Neuronal stem cell (in vitro differentiated cells): ENCODE data around the gene CHAF1A.

Source experiments
- DNase-seq: peaks from one replicate; pipeline ENCODE4 v3.0.0-alpha.2; 2013; ENCODE audit warnings: low spot score
- H2AFZ ChIP-seq: one replicate; pipeline ENCODE4 v1.6.1; 2013; ENCODE audit warnings: mild to moderate bottlenecking, low read length, inconsistent platforms
- H2AK5ac ChIP-seq: 2 replicates; pipeline ENCODE4 v1.6.1; 2013; ENCODE audit warnings: low read depth, mild to moderate bottlenecking, inconsistent platforms, low read length, moderate library complexity, mixed read lengths
- H2BK120ac ChIP-seq: 2 replicates; pipeline ENCODE4 v1.6.1; 2013; ENCODE audit warnings: low read depth, mild to moderate bottlenecking, inconsistent platforms, low read length, moderate library complexity, mixed read lengths
- H2BK12ac ChIP-seq: one replicate; pipeline ENCODE4 v1.6.1; 2013; ENCODE audit warnings: low read length, inconsistent platforms
- H2BK15ac ChIP-seq: 2 replicates; pipeline ENCODE4 v1.6.1; 2013; ENCODE audit warnings: mild to moderate bottlenecking, low read length, inconsistent platforms, mixed read lengths
- H2BK5ac ChIP-seq: one replicate; pipeline ENCODE4 v1.6.1; 2013; ENCODE audit warnings: inconsistent platforms, mild to moderate bottlenecking, low read length, moderate library complexity
- H3K14ac ChIP-seq: one replicate; pipeline ENCODE4 v1.6.1; 2013; ENCODE audit warnings: low read length, inconsistent platforms
- H3K18ac ChIP-seq: 2 replicates; pipeline ENCODE4 v1.6.1; 2013; ENCODE audit warnings: low read length, inconsistent platforms
- H3K23ac ChIP-seq: 2 replicates; pipeline ENCODE4 v1.6.1; 2013; ENCODE audit warnings: low read depth, mild to moderate bottlenecking, mixed read lengths, low read length, inconsistent platforms; ENCODE audit not compliant: poor library complexity
- H3K27ac ChIP-seq: replicated peaks from 3 replicates; pipeline ENCODE4 v1.5.1; 2013; ENCODE audit warnings: low read length, inconsistent platforms
- H3K27me3 ChIP-seq, 3 experiments: 2 replicates each; pipeline ENCODE4 v1.6.1; 2013; ENCODE audit warnings: low read length in 3 of 3, mild to moderate bottlenecking in 2 of 3, inconsistent platforms in 1 of 3, low read depth in 1 of 3, mixed read lengths in 1 of 3, moderate library complexity in 1 of 3; ENCODE audit not compliant: control insufficient read depth in 3 of 3, insufficient read depth in 3 of 3
- H3K36me3 ChIP-seq, 2 donors: replicated peaks in 1 of 2; 2 replicates each; pipeline ENCODE4 v1.6.1; 2013; ENCODE audit warnings: low read length in 2 of 2; ENCODE audit not compliant: control insufficient read depth in 2 of 2, insufficient read depth in 2 of 2
- H3K4ac ChIP-seq: 2 replicates; pipeline ENCODE4 v1.6.1; 2013; ENCODE audit warnings: inconsistent platforms, mild to moderate bottlenecking, low read length, moderate library complexity
- H3K4me1 ChIP-seq, 2 donors: 1 replicate in 1 of 2; 2 replicates in 1 of 2; pipeline ENCODE4 v1.6.1; 2013; ENCODE audit warnings: low read length in 2 of 2, low read depth in 1 of 2; ENCODE audit not compliant: control insufficient read depth in 2 of 2, insufficient read depth in 1 of 2
- H3K4me2 ChIP-seq: one replicate; pipeline ENCODE4 v1.6.1; 2013; ENCODE audit warnings: mild to moderate bottlenecking, low read length, inconsistent platforms; ENCODE audit not compliant: insufficient read depth, poor library complexity, severe bottlenecking
- H3K4me3 ChIP-seq, 2 donors: 2 replicates each; pipeline ENCODE4 v1.5.1; 2013; ENCODE audit warnings: low read length in 2 of 2, mild to moderate bottlenecking in 2 of 2, inconsistent platforms in 1 of 2, moderate library complexity in 1 of 2
- H3K79me1 ChIP-seq: one replicate; pipeline ENCODE4 v1.6.1; 2013; ENCODE audit warnings: low read depth, mild to moderate bottlenecking, inconsistent platforms, low read length, moderate library complexity
- H3K9ac ChIP-seq: one replicate; pipeline ENCODE4 v1.6.1; 2013; ENCODE audit warnings: mild to moderate bottlenecking, low read depth, low read length, inconsistent platforms; ENCODE audit not compliant: poor library complexity
- H3K9me3 ChIP-seq, 2 donors: replicated peaks in 1 of 2; 2 replicates each; pipeline versions ENCODE3 to v1.6.1; 2013; ENCODE audit warnings: low read length in 2 of 2, mild to moderate bottlenecking in 2 of 2, inconsistent platforms in 1 of 2, low read depth in 1 of 2, mixed read lengths in 1 of 2, moderate library complexity in 1 of 2; ENCODE audit not compliant: control insufficient read depth in 2 of 2, insufficient read depth in 1 of 2
- H4K8ac ChIP-seq: one replicate; pipeline ENCODE4 v1.6.1; 2013; ENCODE audit warnings: low read depth, mild to moderate bottlenecking, inconsistent platforms, low read length, moderate library complexity
- H4K91ac ChIP-seq: one replicate; pipeline ENCODE4 v1.6.1; 2013; ENCODE audit warnings: low read length, low read depth, mild to moderate bottlenecking, inconsistent platforms; ENCODE audit not compliant: poor library complexity
- WGBS, 2 donors: extraction: QIAGEN DNeasy Blood & Tissue Kit; methylation state at CpG; one replicate each; pipeline ENCODE4 v1.1.7; 2013; ENCODE audit warnings: missing lambda C conversion rate in 2 of 2, mixed read lengths in 1 of 2; ENCODE audit not compliant: insufficient read length in 2 of 2, insufficient replicate concordance in 1 of 2; ENCODE audit errors: extremely low coverage in 2 of 2; 5-methylcytosine and 5-hydroxymethylcytosine counted together

Gene CHAF1A

GRCh38 chr19:4360081-4360569 is 42.3 kb upstream of the CHAF1A start:
- H3K4me2 ChIP-seq: no peak overlapping the region
- no peak overlapping the region for H3K27ac ChIP-seq
- peak overlapping the region; percentile 19 for H2BK15ac ChIP-seq
- no peak overlapping the region for H3K4me3 ChIP-seq
- H4K8ac ChIP-seq: no peak overlapping the region
- H2AK5ac ChIP-seq: peak overlapping the region; percentile 56
- H3K36me3 ChIP-seq: peaks cover 47 to 95% of the 10 kb centered on the region in 2 donors
- H3K4me1 ChIP-seq: peaks cover 0 to 5% of the 10 kb centered on the region in 2 donors
- no peaks in the 10 kb centered on the region for H3K9me3 ChIP-seq
- H3K23ac ChIP-seq: peak overlapping the region; percentile 93
- no peak for DNase-seq
- H3K27me3 ChIP-seq: no peaks in the 10 kb centered on the region
- no peak overlapping the region for H2BK12ac ChIP-seq
- H3K18ac ChIP-seq: no peak overlapping the region
- H4K91ac ChIP-seq: no peak overlapping the region
- no peak overlapping the region for H3K4ac ChIP-seq
- H2BK5ac ChIP-seq: no peak overlapping the region
- no peak overlapping the region for H3K9ac ChIP-seq
- H2AFZ ChIP-seq: no peak overlapping the region
- peaks cover 13% of the 10 kb centered on the region for H3K79me1 ChIP-seq
- no CpG with 5 or more reads among the region's 9 CpGs for WGBS, 2 donors
- H2BK120ac ChIP-seq: no peak overlapping the region
- peak overlapping the region; percentile 1 for H3K14ac ChIP-seq

DNA sequence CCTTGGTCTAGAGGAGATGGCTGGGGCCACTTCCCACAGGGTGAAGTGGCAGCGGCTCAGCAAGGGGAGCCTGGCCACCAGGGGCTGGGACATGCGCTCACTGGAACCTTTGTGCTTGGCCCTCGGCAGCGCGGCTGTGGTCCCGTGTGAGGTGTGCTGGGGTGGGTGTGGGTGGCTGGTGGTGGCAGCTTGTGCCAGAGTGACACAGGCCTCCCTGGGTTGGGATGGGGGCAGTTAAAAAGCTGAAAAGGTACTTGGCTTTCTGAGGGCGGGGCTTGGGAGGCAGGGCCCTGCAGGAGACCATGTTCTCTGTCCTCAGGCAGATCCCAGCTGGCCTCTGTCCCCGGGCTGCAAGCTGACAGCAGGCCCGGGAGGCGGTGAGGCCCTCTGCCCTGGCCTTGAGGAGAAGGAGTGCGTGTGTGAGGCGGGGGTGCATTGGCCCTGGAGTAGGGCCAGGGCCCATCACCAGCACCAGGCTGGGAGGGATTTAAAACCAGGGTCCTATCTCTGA is 41.7 kb upstream of the CHAF1A start:
- DNase-seq: no peak
- Histone ChIP-seq H3K18ac (peak overlapping the region; percentile 58), H3K36me3 (peaks cover 52 to 98% of the 10 kb centered on the region in 2 donors), H2BK12ac (no peak overlapping the region), H2BK120ac (no peak overlapping the region), H4K8ac (no peak overlapping the region), H3K4ac (no peak overlapping the region), H3K9me3 (no peaks in the 10 kb centered on the region), H3K4me1 (peaks cover 0 to 5% of the 10 kb centered on the region in 2 donors), H3K23ac (peak overlapping the region; percentile 45), H2BK5ac (peak overlapping the region; percentile 66), H2AK5ac (no peak overlapping the region), H4K91ac (no peak overlapping the region), H3K4me3 (no peak overlapping the region), H2BK15ac (no peak overlapping the region), H2AFZ (no peak overlapping the region), H3K4me2 (no peak overlapping the region), H3K27ac (no peak overlapping the region), H3K14ac (no peak overlapping the region), H3K27me3 (no peaks in the 10 kb centered on the region), H3K79me1 (peaks cover 13% of the 10 kb centered on the region), H3K9ac (peak overlapping the region; percentile 30)
- WGBS, 2 donors: no CpG with 5 or more reads among the region's 12 CpGs

DNA sequence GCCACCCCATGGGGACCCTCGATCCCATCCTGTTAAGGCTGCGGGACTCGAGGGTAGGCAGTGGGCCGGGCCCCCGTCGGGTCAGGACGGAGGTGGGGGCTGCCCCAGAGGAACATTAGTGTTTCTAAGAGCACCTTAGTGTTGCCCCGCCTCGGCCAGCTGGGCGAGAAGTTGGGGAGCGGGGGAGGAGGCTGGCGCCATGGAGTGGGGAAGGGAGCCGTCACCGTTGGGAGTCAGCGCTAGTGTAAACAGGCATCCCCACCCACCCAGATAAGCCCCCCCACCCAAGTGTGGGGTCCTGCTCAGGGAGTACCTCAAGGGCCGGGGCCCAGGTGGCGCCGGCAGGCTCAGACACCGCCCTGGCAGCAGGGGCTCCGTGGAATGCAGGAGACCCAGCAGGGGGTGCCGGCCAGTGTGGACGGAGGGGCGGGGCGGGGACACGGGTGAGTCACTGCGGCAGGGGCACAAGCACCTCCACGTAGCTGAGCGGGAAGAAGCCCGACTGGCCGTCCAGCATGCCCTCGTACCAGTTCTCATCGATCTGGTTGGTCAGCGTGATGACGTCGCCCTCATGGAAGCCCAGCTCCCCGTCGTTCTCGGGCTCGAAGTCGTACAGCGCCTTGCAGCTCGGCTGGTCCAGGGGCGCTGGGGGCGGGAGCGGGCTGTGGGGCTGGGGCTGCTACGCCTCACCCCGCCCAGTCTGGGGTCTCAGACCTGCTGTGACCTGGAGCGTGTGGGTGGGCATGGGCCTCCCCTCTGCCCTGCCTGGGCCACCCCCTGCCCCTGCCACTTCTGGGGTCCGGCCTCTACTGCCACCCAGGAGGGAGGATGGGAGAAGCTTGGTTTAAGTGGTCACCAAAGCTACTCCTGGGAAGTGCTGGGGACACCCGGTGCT is 41.0 kb upstream of the CHAF1A start:
- Histone ChIP-seq H3K4ac (no peak overlapping the region), H3K4me3 (peak overlapping the region in 1 of 2 donors; percentile 51), H3K27ac (peak overlapping the region; percentile 43), H2AK5ac (peak overlapping the region; percentile 37), H3K27me3 (no peaks in the 10 kb centered on the region), H3K36me3 (peaks cover 53 to 98% of the 10 kb centered on the region in 2 donors), H3K4me1 (peaks cover 0 to 5% of the 10 kb centered on the region in 2 donors), H3K18ac (peak overlapping the region; percentile 58), H4K91ac (no peak overlapping the region), H2AFZ (no peak overlapping the region), H3K4me2 (no peak overlapping the region), H2BK5ac (peak overlapping the region; percentile 66), H2BK120ac (no peak overlapping the region), H3K9me3 (no peaks in the 10 kb centered on the region), H2BK15ac (no peak overlapping the region), H3K9ac (peak overlapping the region; percentile 30), H3K79me1 (peaks cover 11% of the 10 kb centered on the region), H2BK12ac (peak overlapping the region; percentile 58), H4K8ac (no peak overlapping the region), H3K23ac (peak overlapping the region; percentile 98), H3K14ac (no peak overlapping the region)
- WGBS, 2 donors: no CpG with 5 or more reads among the region's 50 CpGs
- DNase-seq: no peak
